ENCODE data around the gene TDRD6. TPM values are rescaled to one million over a fixed set of nuclear protein-coding genes. Genes with fewer than 3 reads are reported as not detected.
A peak's percentile ranks its signal among the peaks of the same experiment; 100 is the strongest.

Gene TDRD6
- total RNA-seq, 2 experiments from 2014 or later = 3.5 to 4.5 TPM

- ChIA-PET POLR2A (no interaction called here), CTCF (ENCODE audit: unreplicated experiment) (no interaction called here)
- H3K4me2 ChIP-seq (ENCODE audit: low read length) = peak overlapping the region; percentile 35; the same call in 1 of the 2 replicates
- peak overlapping the region; percentile 18 for H3K27ac ChIP-seq (ENCODE audit: low read depth, low read length, poor library complexity, severe bottlenecking)
- intact Hi-C loops (cut with micrococcal nuclease; ENCODE audit: unreplicated experiment) = no loop called here
- no peaks in the 10 kb centered on the region for H3K79me2 ChIP-seq (ENCODE audit: insufficient read depth, low read depth, low read length)
- TF ChIP-seq EZH2phosphoT487 (IDR thresholded peaks at IDR 0.05; ENCODE audit: borderline replicate concordance, low read depth, low read length) (no peak), CTCF (conservative IDR thresholded peaks at IDR 0.05; ENCODE audit: low read length) (peak; percentile 78)
- no TSS peak for BruUV-seq (replicated peaks)
- H3K4me3 ChIP-seq (ENCODE audit: low read depth, low read length, poor library complexity, severe bottlenecking) = no peak overlapping the region
- no peak overlapping the region for H2AFZ ChIP-seq (ENCODE audit: low read length)
- H3K9me2 ChIP-seq (ENCODE audit: insufficient read depth, low read length) = no peaks in the 10 kb centered on the region
- peak; percentile 42 for DNase-seq (ENCODE audit: low spot score)
- no peaks in the 10 kb centered on the region for H3K9me3 ChIP-seq (ENCODE audit: low read length)
- H3K4me1 ChIP-seq (ENCODE audit: insufficient read depth, low read length, poor library complexity, severe bottlenecking) = peaks cover 39% of the 10 kb centered on the region
- no peaks in the 10 kb centered on the region for H4K20me1 ChIP-seq (ENCODE audit: insufficient read depth, low read length)
- peaks cover 76% of the 10 kb centered on the region for H3K36me3 ChIP-seq (ENCODE audit: insufficient read depth, low read length)
Observed at GRCh38 chr6:46677314-46677654, 10.4 kb upstream of the TDRD6 start.

GRCh38 chr6:46684771-46685170, 2.9 kb upstream of the TDRD6 start:
- no peak for TF ChIP-seq CTCF (conservative IDR thresholded peaks at IDR 0.05; ENCODE audit: low read length)
- TF ChIP-seq EZH2phosphoT487 (IDR thresholded peaks at IDR 0.05; ENCODE audit: borderline replicate concordance, low read depth, low read length) = no peak
- Histone ChIP-seq H3K79me2 (ENCODE audit: insufficient read depth, low read depth, low read length) (no peaks in the 10 kb centered on the region), H2AFZ (ENCODE audit: low read length) (no peak overlapping the region), H3K9me2 (ENCODE audit: insufficient read depth, low read length) (no peaks in the 10 kb centered on the region), H4K20me1 (ENCODE audit: insufficient read depth, low read length) (no peaks in the 10 kb centered on the region), H3K4me1 (ENCODE audit: insufficient read depth, low read length, poor library complexity, severe bottlenecking) (no peaks in the 10 kb centered on the region), H3K9me3 (ENCODE audit: low read length) (no peaks in the 10 kb centered on the region), H3K36me3 (ENCODE audit: insufficient read depth, low read length) (peaks cover 19% of the 10 kb centered on the region), H3K27ac (ENCODE audit: low read depth, low read length, poor library complexity, severe bottlenecking) (no peak overlapping the region), H3K4me2 (ENCODE audit: low read length) (no peak overlapping the region), H3K4me3 (ENCODE audit: low read depth, low read length, poor library complexity, severe bottlenecking) (no peak overlapping the region)
- ChIA-PET CTCF (ENCODE audit: unreplicated experiment) (no interaction called here), POLR2A (interaction anchor here (0.7 kb wide), 1 partner anchor 753 kb away, joined by 4 read pairs; no protein-coding TSS in a partner anchor)
- BruUV-seq (replicated peaks) = no TSS peak
- no peak for DNase-seq (ENCODE audit: low spot score)
- intact Hi-C loops (cut with micrococcal nuclease; ENCODE audit: unreplicated experiment) = no loop called here

GRCh38 chr6:46688117-46688965, 656 bp downstream of the TDRD6 start:
- TF ChIP-seq EZH2phosphoT487 (IDR thresholded peaks at IDR 0.05; ENCODE audit: borderline replicate concordance, low read depth, low read length) = no peak
- no peak for TF ChIP-seq CTCF (conservative IDR thresholded peaks at IDR 0.05; ENCODE audit: low read length)
- H3K4me1 ChIP-seq (ENCODE audit: insufficient read depth, low read length, poor library complexity, severe bottlenecking) = no peaks in the 10 kb centered on the region
- no peaks in the 10 kb centered on the region for H3K9me2 ChIP-seq (ENCODE audit: insufficient read depth, low read length)
- CTCF ChIA-PET (ENCODE audit: unreplicated experiment) = interaction anchor here (0.5 kb wide), 1 partner anchor 12 kb away, joined by 3 read pairs; no protein-coding TSS in a partner anchor
- DNase-seq (ENCODE audit: low spot score) = no peak
- H3K79me2 ChIP-seq (ENCODE audit: insufficient read depth, low read depth, low read length) = no peaks in the 10 kb centered on the region
- POLR2A ChIA-PET = no interaction called here
- H3K27ac ChIP-seq (ENCODE audit: low read depth, low read length, poor library complexity, severe bottlenecking) = no peak overlapping the region
- H3K4me3 ChIP-seq (ENCODE audit: low read depth, low read length, poor library complexity, severe bottlenecking) = no peak overlapping the region
- no peaks in the 10 kb centered on the region for H3K9me3 ChIP-seq (ENCODE audit: low read length)
- no peak overlapping the region for H2AFZ ChIP-seq (ENCODE audit: low read length)
- peaks cover 3% of the 10 kb centered on the region; the same call in 1 of the 2 replicates for H3K36me3 ChIP-seq (ENCODE audit: insufficient read depth, low read length)
- BruUV-seq (replicated peaks) = no TSS peak
- intact Hi-C loops (cut with micrococcal nuclease; ENCODE audit: unreplicated experiment) = no loop called here
- no peaks in the 10 kb centered on the region for H4K20me1 ChIP-seq (ENCODE audit: insufficient read depth, low read length)
- no peak overlapping the region for H3K4me2 ChIP-seq (ENCODE audit: low read length)
